Stimulated activated CD4-positive, alpha-beta T cell treated with anti-CD3 and anti-CD28 coated beads, Interleukin-12 subunit alpha, Interleukin-12 subunit beta, amount 100 ng/mL, for 4 hours (primary cell): ENCODE results near the gene LHFPL2.
A peak's percentile ranks its signal among the peaks of the same experiment; 100 is the strongest.

Source experiments
- DNase-seq: peaks from one replicate; pipeline ENCODE4 v3.0.0-alpha.2; 2020

Gene LHFPL2

GRCh38 chr5:78666041-78666444, 17.5 kb upstream of the LHFPL2 start:
- no peak for DNase-seq

GRCh38 chr5:78665534-78665933, 17.0 kb upstream of the LHFPL2 start:
- no peak for DNase-seq

- no peak for DNase-seq
These were observed 13.8 kb upstream of the LHFPL2 start for GRCh38 chr5:78662323-78662722.

- no peak for DNase-seq
These were observed 13.1 kb upstream of the LHFPL2 start for GRCh38 chr5:78661691-78662090.

- DNase-seq = no peak
These were observed 12.5 kb upstream of the LHFPL2 start for GRCh38 chr5:78661044-78661443.

GRCh38 chr5:78660401-78660800, 11.8 kb upstream of the LHFPL2 start:
- DNase-seq = no peak

GRCh38 chr5:78659714-78660113, 11.1 kb upstream of the LHFPL2 start:
- DNase-seq = no peak

GRCh38 chr5:78659114-78659513, 10.5 kb upstream of the LHFPL2 start:
- DNase-seq = no peak

GRCh38 chr5:78657201-78657600, 8.6 kb upstream of the LHFPL2 start:
- DNase-seq = no peak

GRCh38 chr5:78655746-78656290, 7.2 kb upstream of the LHFPL2 start:
- no peak for DNase-seq

- DNase-seq = no peak
These were observed 5.8 kb upstream of the LHFPL2 start for GRCh38 chr5:78654386-78654785.

- no peak for DNase-seq
These were observed 5.3 kb upstream of the LHFPL2 start for GRCh38 chr5:78653681-78654366.

GRCh38 chr5:78653031-78653430, 4.5 kb upstream of the LHFPL2 start:
- no peak for DNase-seq

- no peak for DNase-seq
These were observed 2.9 kb upstream of the LHFPL2 start for GRCh38 chr5:78651468-78651867.

- DNase-seq = no peak
These were observed 2.0 kb upstream of the LHFPL2 start for GRCh38 chr5:78650531-78650930.

GRCh38 chr5:78649861-78650496, 1.4 kb upstream of the LHFPL2 start:
- DNase-seq = no peak

- no peak for DNase-seq
These were observed 681 bp upstream of the LHFPL2 start for GRCh38 chr5:78649211-78649695.

GRCh38 chr5:78647838-78648358, 674 bp downstream of the LHFPL2 start:
- no peak for DNase-seq

GRCh38 chr5:78647351-78647818, 1.2 kb downstream of the LHFPL2 start:
- DNase-seq = peak; percentile 1

GRCh38 chr5:78644741-78645300, 3.8 kb downstream of the LHFPL2 start:
- no peak for DNase-seq

- DNase-seq = no peak
These were observed 4.4 kb downstream of the LHFPL2 start for GRCh38 chr5:78644129-78644528.

GRCh38 chr5:78642701-78643100, 5.9 kb downstream of the LHFPL2 start:
- no peak for DNase-seq

GRCh38 chr5:78640662-78641474, 7.7 kb downstream of the LHFPL2 start:
- DNase-seq = no peak
